GM12864 (cell line): ENCODE measurements around the gene IRAK4.

Experiments
- DNase-seq: peaks from one replicate; pipeline ENCODE4 v3.0.0-alpha.2; 2011; ENCODE audit warnings: low read depth
- H3K4me3 ChIP-seq: 2 replicates; pipeline ENCODE4 v1.5.1; 2011; ENCODE audit warnings: mild to moderate bottlenecking, low read depth, low read length, control low read depth
- TF ChIP-seq, protein P1 (sequence below): IDR thresholded peaks from 2 replicates; pipeline ENCODE4 v1.5.1; 2011; ENCODE audit warnings: low read depth, mild to moderate bottlenecking, moderate library complexity, low read length, control low read depth, inconsistent platforms; ENCODE audit errors: missing control alignments

Gene IRAK4

GRCh38 chr12:43797561-43798217 is 38.9 kb downstream of the IRAK4 start:
- no peak for DNase-seq
- H3K4me3 ChIP-seq, result no peak overlapping the region
- TF ChIP-seq, protein P1, sequence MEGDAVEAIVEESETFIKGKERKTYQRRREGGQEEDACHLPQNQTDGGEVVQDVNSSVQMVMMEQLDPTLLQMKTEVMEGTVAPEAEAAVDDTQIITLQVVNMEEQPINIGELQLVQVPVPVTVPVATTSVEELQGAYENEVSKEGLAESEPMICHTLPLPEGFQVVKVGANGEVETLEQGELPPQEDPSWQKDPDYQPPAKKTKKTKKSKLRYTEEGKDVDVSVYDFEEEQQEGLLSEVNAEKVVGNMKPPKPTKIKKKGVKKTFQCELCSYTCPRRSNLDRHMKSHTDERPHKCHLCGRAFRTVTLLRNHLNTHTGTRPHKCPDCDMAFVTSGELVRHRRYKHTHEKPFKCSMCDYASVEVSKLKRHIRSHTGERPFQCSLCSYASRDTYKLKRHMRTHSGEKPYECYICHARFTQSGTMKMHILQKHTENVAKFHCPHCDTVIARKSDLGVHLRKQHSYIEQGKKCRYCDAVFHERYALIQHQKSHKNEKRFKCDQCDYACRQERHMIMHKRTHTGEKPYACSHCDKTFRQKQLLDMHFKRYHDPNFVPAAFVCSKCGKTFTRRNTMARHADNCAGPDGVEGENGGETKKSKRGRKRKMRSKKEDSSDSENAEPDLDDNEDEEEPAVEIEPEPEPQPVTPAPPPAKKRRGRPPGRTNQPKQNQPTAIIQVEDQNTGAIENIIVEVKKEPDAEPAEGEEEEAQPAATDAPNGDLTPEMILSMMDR, result no peak

DNA sequence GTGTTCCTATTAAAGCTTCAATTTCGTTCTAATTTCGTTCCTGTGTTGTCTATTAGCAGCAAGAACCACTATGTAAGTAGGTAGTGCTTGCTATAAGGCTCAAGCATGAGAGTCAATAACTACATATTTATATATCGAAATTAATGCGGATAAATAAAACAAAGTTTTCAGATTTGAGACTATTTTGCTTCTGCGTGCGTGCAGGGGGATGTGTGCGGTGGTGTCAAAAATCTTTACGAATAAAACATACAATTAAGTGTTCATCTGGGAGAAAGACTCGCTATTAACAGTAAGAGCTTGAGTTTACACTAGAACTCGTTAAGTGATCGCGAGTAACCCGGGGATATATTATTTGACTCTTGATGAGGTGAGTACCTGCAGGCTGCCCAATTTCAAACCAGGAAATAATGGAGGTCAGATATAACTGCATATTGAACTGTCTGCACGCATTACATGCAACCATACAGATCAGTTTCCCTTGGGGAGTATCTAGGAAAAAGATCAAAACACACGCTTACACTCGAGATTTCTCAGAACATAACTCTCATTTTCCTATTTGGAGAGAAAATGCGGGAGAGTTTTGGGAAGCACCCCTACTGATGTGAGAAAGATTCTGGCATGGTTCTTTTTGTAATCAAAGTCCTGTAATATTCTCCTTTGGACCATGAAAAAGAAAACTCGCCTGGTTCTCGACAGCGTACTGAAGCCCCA is 46.6 kb downstream of the IRAK4 start:
- DNase-seq, result no peak
- TF ChIP-seq, protein P1, result no peak
- peak overlapping the region; percentile 100 for H3K4me3 ChIP-seq

- H3K4me3 ChIP-seq, result peak within 1 kb of the TSS; percentile 100
- TF ChIP-seq, protein P1, result peak; percentile 30
- no peak for DNase-seq
These were observed 47.3 kb downstream of the IRAK4 start, which contains the start of gene TWF1 for GRCh38 chr12:43805860-43806736. Gene TWF1 (minus strand): TSS chr12:43806317. CDS start chr12:43806245, 72 bp downstream.

DNA sequence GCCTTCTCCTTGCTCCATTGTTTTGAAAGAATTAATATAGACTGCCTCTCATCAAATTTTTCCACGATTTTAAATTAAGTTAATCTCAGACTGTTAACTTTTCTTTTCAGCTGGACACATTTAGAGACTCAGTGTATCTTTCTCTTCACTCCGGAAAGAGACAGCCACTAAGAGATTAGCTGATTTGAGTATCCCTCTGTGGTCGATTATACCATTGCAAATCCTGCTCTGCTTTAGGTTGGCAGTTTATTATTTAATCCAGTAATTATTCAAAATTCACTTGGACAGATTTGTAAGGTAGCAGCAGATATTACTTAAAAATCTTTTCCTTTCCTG is 48.0 kb downstream of the IRAK4 start:
- H3K4me3 ChIP-seq, result peak overlapping the region; percentile 100
- no peak for DNase-seq
- TF ChIP-seq, protein P1, result no peak

- no peak overlapping the region for H3K4me3 ChIP-seq
- DNase-seq, result no peak
These were observed 48.6 kb downstream of the IRAK4 start for GRCh38 chr12:43807386-43807785.

DNA sequence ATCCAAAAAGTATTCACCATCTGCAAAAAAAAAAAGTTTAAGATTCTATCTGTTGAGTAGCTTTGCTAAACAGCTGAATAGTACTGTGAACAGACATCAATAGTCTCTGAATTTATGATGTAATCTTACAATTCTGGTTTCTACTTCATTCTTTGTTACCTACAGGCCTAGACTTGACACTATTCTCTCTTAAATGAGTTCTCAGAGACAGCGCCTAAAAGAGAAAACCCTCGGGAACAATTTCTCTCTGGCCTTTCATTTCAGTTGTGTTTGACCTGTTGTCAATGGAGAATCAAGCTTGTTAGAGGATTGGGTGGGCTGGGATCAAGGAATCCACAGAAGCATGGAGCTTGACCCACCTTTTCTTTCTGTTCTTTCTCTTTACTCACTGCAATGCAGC is 53.3 kb downstream of the IRAK4 start:
- DNase-seq, result no peak
- TF ChIP-seq, protein P1, result no peak
- no peak overlapping the region for H3K4me3 ChIP-seq

More at GRCh38 chr12:43807386-43807785, 48.6 kb downstream of the IRAK4 start:
- TF ChIP-seq, protein P1, result no peak
